Suppressor macrophage treated with lipopolysaccharide for 1 hour (primary cell): Measurements from ENCODE around the gene GGA1.
"Not testable (repeated sequence)": the region's sequence is repeated elsewhere in the genome, so short reads cannot be mapped to it uniquely, and the experiment has no call there.

Source experiments
- DNase-seq, 3 donors: peaks; one replicate each; pipeline ENCODE4 v3.0.0-alpha.2; 2020 to 2022

GGA1 gene

GRCh38 chr22:37571258-37571991 is 37.2 kb upstream of the GGA1 start:
- DNase-seq = no peak

GRCh38 chr22:37571992-37572373 is 36.7 kb upstream of the GGA1 start:
- DNase-seq = no peak

- DNase-seq = no peak
Measured at GRCh38 chr22:37575490-37576003, 33.1 kb upstream of the GGA1 start.

DNA sequence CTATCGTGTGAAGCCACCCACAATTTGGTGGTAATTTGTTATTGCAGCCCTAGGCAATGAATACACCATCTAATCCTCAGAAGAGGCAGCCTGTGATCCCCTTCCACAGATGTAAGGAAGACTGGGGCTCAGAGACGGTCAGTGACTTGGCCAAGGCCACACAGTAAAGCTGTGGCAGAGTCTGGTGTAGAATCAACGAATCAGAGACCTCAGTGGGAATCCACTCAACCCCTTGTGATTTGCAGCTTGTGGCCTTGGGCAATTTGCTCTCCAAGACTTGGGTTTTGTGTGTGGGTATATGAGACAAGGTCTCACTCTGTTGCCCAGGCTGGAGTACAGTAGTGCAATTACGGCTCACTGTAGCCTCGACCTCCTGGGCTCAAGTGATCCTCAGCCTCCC is 30.6 kb upstream of the GGA1 start:
- DNase-seq = peak; percentile 38 to 55 (median 44)

- DNase-seq = peak; percentile 43 to 60 (median 56)
Measured at GRCh38 chr22:37581504-37581903, 27.1 kb upstream of the GGA1 start.

DNA sequence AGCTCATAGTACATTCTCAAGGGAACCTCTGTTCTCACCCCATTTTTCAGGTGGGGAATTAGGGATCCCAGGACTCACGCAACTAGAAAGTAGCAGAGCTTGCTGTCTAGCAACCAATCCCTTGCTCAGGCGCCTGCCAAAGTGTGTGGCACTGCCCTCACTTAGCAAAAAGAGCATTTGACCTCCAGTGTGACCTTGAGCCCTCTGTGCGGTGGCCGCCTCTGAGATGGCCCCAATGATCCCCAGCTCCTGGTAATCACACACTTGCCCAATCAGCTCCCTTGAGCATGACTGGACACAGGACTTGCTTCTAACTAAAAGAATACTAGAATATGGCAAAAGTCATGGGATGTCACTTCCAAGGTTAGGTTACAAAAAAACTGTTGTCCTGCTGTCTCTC is 26.1 kb upstream of the GGA1 start:
- no peak for DNase-seq

- DNase-seq = no peak
Measured at GRCh38 chr22:37588546-37589215, 20.0 kb upstream of the GGA1 start.

DNA sequence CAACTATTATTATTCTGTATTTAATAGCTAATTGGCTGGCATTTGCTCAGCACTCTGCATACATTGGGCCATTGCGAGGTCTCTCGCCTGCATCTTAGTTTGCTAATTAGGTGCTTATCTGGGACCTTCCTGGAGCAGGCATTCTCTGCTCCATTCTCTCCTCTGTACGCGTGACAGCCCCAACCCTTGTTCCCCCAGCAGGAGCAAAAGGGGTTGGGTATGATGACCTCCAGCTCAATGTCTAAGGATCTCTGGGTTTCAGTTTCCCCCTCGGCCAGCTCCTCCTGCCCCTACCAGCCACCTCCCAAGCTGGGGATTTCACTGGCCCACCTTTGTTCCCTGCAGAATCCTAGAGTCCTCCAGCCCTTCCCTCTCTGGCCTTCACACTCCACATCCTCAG is 19.0 kb upstream of the GGA1 start:
- peak in 2 of 3 donors; percentile 42 to 46 for DNase-seq

DNA sequence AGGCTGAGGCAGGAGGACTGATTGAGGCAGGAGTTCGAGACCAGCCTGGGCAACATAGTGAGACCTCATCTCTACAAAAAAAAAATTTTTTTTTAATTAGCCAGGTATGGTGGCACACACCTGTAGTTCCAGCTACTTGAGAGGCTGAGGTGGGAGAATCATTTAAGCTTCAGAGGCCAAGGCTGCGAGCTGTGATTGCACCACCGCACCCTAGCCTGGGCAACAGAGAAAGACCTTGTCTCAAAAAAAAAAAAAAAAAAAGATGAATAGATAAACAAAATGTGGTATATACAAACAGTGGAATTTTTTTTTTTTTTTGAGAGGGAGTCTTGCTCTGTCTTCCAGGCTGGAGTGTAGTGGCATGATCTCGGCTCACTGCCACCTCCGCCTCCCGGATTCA is 17.6 kb upstream of the GGA1 start:
- DNase-seq = peak; percentile 21 to 47 (median 27)

GRCh38 chr22:37591823-37592404 is 16.7 kb upstream of the GGA1 start:
- DNase-seq = no peak

DNA sequence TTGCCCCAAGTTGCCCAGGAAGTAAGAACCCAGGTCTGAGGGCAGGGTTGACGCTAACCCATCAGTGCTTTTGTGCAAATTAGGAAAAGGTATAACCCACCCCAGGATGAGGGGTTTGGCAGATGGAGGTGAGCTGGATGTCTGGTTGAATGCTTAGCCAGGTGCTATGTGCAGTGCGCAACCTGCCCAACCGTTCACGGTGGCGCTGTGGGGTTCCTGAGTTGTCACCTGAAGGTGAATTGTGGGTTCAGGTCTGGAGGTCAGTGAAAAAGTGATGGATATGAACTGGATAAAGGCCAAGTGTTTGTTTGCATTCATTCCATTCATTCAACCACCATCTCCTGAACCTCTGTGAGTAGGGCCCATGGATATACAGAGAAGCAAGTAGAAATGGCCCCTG is 14.4 kb upstream of the GGA1 start:
- DNase-seq = no peak

DNA sequence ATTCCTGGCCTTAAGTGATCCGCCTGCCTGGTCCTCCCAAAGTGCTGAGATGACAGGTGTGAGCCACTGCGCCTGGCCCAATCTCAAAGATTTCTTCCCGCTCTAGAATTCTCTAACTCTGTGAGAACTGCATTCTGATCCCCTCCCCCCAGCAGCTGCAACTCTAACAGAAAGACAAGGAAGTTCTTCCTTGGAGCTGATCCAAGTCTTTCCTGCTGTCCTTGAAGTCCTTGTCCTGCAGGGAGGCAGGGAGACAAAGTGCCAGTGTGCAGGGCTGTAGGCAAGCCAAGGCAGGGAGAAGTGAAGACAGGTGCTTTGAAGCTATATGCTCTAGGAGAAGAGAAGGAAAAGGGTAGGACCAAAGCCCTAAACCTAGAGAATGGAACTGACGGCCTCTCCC is 9.5 kb upstream of the GGA1 start:
- DNase-seq = peak in 1 of 3 donors; percentile 39

DNA sequence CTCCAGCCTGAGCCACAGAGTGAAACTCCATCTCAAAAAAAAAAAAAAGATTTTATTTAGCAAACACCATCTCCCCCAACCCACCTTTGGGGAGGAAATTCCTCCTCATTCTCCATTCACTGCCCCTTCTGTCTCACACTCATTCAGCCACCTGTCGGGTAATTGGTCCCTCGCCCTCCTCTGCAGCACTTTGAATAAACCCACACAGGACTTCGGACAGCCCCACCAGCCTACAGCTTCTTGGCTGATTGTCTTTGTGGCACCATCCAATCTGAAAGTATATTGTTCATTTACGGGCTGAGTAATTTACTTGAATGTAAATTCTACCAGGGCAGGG is 7.5 kb upstream of the GGA1 start:
- DNase-seq = no peak

DNA sequence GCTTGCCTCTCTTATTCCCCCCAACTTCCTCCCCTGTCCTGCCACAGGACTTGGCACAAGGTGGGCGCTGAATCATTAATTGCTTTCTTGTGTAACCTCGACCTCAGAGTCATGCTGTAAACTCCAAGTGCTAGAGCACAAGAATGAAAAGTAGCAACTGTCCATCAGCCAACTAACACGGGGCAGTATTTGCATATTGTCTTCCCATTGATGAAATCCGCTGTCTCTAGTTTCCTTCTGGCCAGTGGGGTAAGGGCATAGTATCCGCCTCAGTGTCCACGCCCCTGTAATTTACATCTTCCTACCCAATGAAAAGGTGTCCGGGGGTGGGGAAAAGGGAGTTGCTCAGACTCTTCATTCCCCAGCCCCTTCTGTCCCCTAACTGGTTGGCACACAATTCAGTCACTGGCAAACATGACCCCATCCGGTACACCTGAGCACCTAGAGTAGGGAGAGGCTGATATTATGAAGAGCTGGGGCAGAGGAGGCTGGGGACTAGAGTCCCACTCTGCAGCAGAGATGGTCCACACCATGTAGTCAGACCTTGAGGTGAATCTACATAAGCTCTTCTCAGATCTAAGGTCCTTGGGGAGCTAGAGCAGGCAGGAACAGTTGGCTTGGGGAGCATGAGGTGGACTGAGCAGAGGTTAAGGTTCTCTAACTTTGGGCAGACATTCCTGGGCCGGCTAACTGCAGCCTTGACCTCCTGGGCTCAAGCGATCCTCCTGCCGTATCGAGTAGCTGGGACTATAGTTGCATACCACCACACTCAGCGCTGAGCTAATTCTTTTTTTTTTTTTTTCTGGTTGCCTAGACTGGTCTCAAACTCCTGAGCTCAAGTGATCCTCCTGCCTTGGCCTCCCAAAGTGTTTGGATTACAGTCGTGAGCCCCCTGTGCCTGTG is 6.8 kb upstream of the GGA1 start:
- peak; percentile 61 to 83 (median 74) for DNase-seq

- not testable (repeated sequence) for DNase-seq
Measured at GRCh38 chr22:37602546-37603277, 5.9 kb upstream of the GGA1 start.

DNA sequence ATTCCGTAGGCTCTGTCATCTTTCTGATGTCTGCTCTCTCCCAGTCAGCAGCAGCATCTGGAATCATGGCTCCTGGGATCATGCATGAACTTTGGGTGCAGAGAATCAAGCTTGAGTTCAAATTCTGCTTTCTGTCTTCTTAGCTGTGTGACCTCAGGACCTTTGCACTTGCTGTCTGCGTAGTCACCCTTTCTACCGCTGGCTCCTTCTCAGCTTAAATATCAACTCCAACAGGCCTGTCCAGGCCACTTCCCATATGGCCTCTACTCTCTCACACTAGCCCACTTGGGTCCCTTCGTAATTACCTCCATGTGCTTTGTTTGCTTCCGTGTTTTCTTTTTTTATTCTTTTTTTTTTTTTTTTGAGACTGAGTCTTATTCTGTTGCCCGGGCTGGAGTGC is 4.6 kb upstream of the GGA1 start:
- DNase-seq = no peak

- peak; percentile 54 to 73 (median 58) for DNase-seq
Measured at GRCh38 chr22:37604875-37605274, 3.8 kb upstream of the GGA1 start.

DNA sequence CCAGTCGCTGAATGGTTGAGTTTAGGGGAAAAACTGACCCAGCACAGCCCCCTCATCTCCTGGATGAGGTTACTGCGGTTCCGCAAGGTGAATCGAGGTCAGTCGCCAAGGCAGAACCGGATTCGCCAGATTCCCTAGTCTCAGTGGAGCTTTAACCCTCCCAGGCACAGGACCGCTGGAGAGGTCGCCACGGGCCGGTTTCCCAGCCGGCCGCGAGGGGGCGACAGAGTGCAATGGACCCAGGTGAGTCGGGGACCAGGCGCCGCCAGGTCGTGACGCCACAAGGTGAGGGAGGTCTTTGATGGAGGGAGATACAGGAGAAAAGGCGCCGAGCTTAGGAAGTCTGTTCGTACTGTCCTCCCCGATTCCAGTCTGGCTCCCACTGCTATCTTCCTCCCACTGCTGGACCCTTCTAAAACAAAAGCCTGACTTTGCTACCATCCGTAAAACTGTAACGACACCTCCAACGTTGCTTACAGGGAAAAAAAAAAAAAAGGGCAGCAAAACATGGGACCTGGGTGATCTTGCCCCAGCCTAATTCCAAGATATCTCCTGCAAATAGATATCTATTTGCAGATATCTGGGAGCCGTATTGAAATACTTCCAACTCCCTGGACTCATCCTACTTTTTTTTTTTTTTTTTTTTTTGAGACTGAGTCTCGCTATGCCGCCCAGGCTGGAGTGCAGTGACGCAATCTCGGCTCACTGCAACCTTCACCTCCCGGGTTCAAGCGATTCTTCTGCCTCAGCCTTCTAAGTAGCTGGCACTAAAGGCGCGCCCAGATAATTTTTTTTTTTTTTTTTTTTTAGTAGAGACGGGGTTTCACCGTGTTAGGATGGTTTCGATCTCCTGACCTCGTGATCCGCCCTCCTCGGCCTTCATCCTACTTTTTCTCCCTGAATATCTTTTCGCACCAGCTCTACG is 1.4 kb upstream of the GGA1 start:
- DNase-seq = peak; percentile 55 to 77 (median 63)

GRCh38 chr22:37607935-37608476 is 628 bp upstream of the GGA1 start:
- DNase-seq = no peak

DNA sequence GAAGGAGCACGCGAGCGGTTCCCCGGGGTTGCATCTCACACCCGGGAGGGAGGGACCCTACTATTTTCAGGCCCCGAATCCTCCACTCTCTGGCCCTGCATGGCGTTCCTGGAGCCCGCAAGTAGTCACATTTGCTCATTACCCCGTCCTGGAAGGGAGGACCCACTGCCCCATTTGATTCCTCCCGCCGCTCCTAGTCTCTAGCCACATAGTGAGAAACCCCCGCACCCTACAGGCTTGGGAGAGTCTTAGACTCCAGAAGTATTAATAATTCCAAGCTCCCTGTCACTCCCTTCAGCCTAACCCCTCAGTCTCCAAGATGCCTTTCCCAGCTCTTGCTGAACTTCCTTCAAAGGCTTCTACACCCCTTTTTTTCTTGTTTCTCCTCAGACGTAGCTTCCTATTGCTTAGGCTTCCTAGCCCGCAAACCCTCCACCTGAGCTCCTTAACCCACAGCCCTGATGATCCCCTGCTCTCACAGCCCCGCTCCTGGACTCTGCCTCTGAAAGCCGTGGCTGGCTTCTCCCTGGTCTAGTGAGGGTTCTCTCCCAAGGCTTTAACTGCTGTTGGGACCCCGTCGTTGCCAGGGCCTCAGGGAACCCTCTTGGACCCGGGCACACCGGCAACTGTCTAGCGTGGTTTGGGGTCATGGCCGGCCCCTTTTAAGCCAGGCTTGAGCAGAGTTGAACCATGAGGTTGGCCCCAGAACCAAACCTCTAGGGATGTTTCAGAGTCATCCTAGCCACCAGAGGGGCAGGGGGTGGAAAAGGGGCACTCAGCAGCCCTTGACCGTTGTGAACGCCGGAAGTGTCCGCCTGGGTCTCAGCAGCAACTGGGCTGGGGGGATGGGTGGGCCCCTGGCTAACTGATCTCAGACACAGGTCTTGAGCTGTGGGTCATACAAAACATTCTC is 862 bp downstream of the GGA1 start:
- peak in 1 of 3 donors; percentile 26 for DNase-seq
